K562 (cell line): ENCODE measurements around the gene CUL2. TPM values are rescaled to one million over a fixed set of nuclear protein-coding genes. Genes with fewer than 3 reads are reported as not detected.

Experiments used
- AFF1 ChIP-seq, 2 experiments: fragments of 450-650 bp; IDR thresholded peaks; 2 replicates each; pipeline ENCODE4 v1.6.1; 2018; ENCODE audit warnings: mild to moderate bottlenecking in 2 of 2, low read depth in 1 of 2; ENCODE audit not compliant: partially characterized antibody in 2 of 2
- ELK3 ChIP-seq: fragments of 450-650 bp; formaldehyde crosslinking; IDR thresholded peaks from 2 replicates; pipeline ENCODE4 v1.4.0; 2020; ENCODE audit warnings: mild to moderate bottlenecking
- EP300 ChIP-seq: IDR thresholded peaks from 2 replicates; pipeline ENCODE4 v1.6.1; 2012; ENCODE audit warnings: low read length, improper control_type of control experiment
- HLTF ChIP-seq: fragments of 450-650 bp; IDR thresholded peaks from 2 replicates; pipeline ENCODE4 v1.6.1; 2016
- MNT ChIP-seq, 2 experiments: fragments of 450-650 bp; conservative IDR thresholded peaks; 2 replicates each; pipeline ENCODE4 v1.6.1; 2017; ENCODE audit warnings: mild to moderate bottlenecking in 2 of 2, moderate library complexity in 2 of 2
- NFRKB ChIP-seq: fragments of 450-650 bp; IDR thresholded peaks from 2 replicates; pipeline ENCODE4 v1.6.1; 2016; ENCODE audit warnings: low read depth
- SLC30A9 ChIP-seq: fragments of 250-450 bp; sonication (Bioruptor Pico); IDR thresholded peaks from 2 replicates; pipeline ENCODE4 v1.8.0; 2022; ENCODE audit warnings: mild to moderate bottlenecking, moderate library complexity
- SNIP1 ChIP-seq: fragments of 450-650 bp; IDR thresholded peaks from 2 replicates; pipeline ENCODE4 v1.7.1; 2017; ENCODE audit warnings: low read depth, mild to moderate bottlenecking
- TAF1 ChIP-seq: IDR thresholded peaks from 2 replicates; pipeline ENCODE4 v1.6.1; 2011; ENCODE audit warnings: mild to moderate bottlenecking, low read length, moderate library complexity; ENCODE audit not compliant: insufficient read depth, control insufficient read depth, severe bottlenecking; ENCODE audit errors: extremely low read depth
- ZNF717 ChIP-seq: fragments of 250-450 bp; sonication (Bioruptor Pico); IDR thresholded peaks from 2 replicates; pipeline ENCODE4 v1.5.0; 2021
- ZNF76 ChIP-seq: fragments of 250-450 bp; sonication (Bioruptor Pico); IDR thresholded peaks from 2 replicates; pipeline ENCODE4 v1.4.0; 2020; ENCODE audit warnings: mild to moderate bottlenecking, moderate library complexity, borderline replicate concordance
- polyA plus RNA-seq, 8 experiments: library from polyadenylated mRNA; depleted of rRNA in 4 of 8; stranded (reverse) in 5 of 8; unstranded in 3 of 8; fragments of >200 nt; fragmentation: Nextera tagmentation in 2 of 8; fragmentation: Illumina TruSeq in 1 of 8; extraction: Ambion mirVana in 2 of 8; extraction: Trizol in 1 of 8; gene quantifications; 2 replicates each; pipeline versions ENCODE4 v1.2.1 to v1.2.3, GENCODE V29; 2011 to 2014; ENCODE audit warnings: inconsistent platforms in 1 of 8, missing spikeins in 1 of 8
- total RNA-seq, 7 experiments: library from RNA; depleted of rRNA in 6 of 7; stranded (reverse); fragments of >200 nt in 6 of 7; fragmentation: Illumina TruSeq in 2 of 7; extraction: Trizol in 2 of 7; gene quantifications; 2 replicates each; pipeline versions ENCODE4 v1.2.1 to v1.2.3, GENCODE V29; 2011 to 2021; ENCODE audit warnings: low replicate concordance in 1 of 7

The CUL2 gene
- total and polyA plus RNA-seq, 9 of the 15 experiments (the other 6 are each of a cell fraction or from before 2014, with no cell fraction given): 17.3 to 46.3 (median 41.2) TPM

- TF ChIP-seq AFF1 (IDR thresholded peaks at IDR 0.05; ENCODE audit: low read depth in 1 of 2, partially characterized antibody in 2 of 2) (peak in 1 of 2 experiments; percentile 16), ZNF76 (CRISPR knock-in tag) (no peak), MNT (conservative IDR thresholded peaks at IDR 0.05) (peak; percentile 72 to 82; a peak in 3 of 4 replicates), HLTF (peak; percentile 58; the same call in 1 of the 2 replicates), TAF1 (peak; percentile 57), EP300 (peak; percentile 30; the same call in 1 of the 2 replicates), ELK3 (no peak), SNIP1 (no peak), NFRKB (peak; percentile 56; the same call in 1 of the 2 replicates), ZNF717 (CRISPR knock-in tag) (no peak), SLC30A9 (no peak)
Observed at GRCh38 chr10:35090162-35090954, at the start of gene CUL2 (continued).
